Adrenal gland (tissue), 12 donors: Measurements from ENCODE around the gene SCN4A. TPM values are rescaled to one million over a fixed set of nuclear protein-coding genes. Genes with fewer than 3 reads are reported as not detected.
A peak's percentile ranks its signal among the peaks of the same experiment; 100 is the strongest.

Experiments used
- DNase-seq, 7 donors: peaks; one replicate each; pipeline ENCODE4 v3.0.0-alpha.2; 2019 to 2020
- H3K27ac ChIP-seq, 5 donors: fragments of 200-600 bp; sonication (generic) in 4 of 5; 1 replicate in 3 of 5; 2 replicates in 2 of 5; pipeline versions ENCODE4 v1.5.1 to v1.8.0; 2016 to 2020; ENCODE audit warnings: mild to moderate bottlenecking in 1 of 5
- H3K27me3 ChIP-seq: fragments of 200-600 bp; 2 replicates; pipeline ENCODE4 v1.8.0; 2021
- H3K36me3 ChIP-seq, 2 donors: fragments of 200-600 bp; replicated peaks in 1 of 2; 1 replicate in 1 of 2; 2 replicates in 1 of 2; pipeline versions ENCODE4 v1.5.1 to v1.8.0; 2018 to 2022
- H3K4me1 ChIP-seq, 2 donors: fragments of 200-600 bp; replicated peaks in 1 of 2; 1 replicate in 1 of 2; 2 replicates in 1 of 2; pipeline versions ENCODE4 v1.5.1 to v1.8.0; 2018 to 2021
- H3K4me3 ChIP-seq, 4 donors: fragments of 200-600 bp; sonication (generic) in 3 of 4; one replicate each; pipeline ENCODE4 v1.5.1; 2016 to 2018
- H3K9me3 ChIP-seq, 3 donors: fragments of 200-600 bp; sonication (generic) in 1 of 3; replicated peaks in 1 of 3; 1 replicate in 2 of 3; 2 replicates in 1 of 3; pipeline versions ENCODE4 v1.5.1 to v1.8.0; 2016 to 2021
- POLR2A ChIP-seq, 2 donors: fragments of 450-650 bp; IDR thresholded peaks; one replicate each; pipeline ENCODE4 v1.6.1; 2017; ENCODE audit warnings: antibody characterized with exemption in 2 of 2, mild to moderate bottlenecking in 2 of 2, moderate library complexity in 1 of 2
- WGBS, 4 donors: extraction: QIAGEN DNeasy Blood & Tissue Kit in 2 of 4; methylation state at CpG; one replicate each; pipeline versions ENCODE4 v1.1.5 to v1.1.7; 2013 to 2017; 5-methylcytosine and 5-hydroxymethylcytosine counted together
- intact Hi-C, 2 donors: fragments of 100-400 bp; cut with DNase I; formaldehyde crosslinking; loops; one replicate each; pipeline versions ENCODE4 v1.14.1 to v1.15.0; 2022 to 2023
- polyA plus RNA-seq, 3 donors: library from polyadenylated mRNA; stranded (reverse); fragments of 200-250 nt in 2 of 3; fragments of 350-450 nt in 1 of 3; fragmentation: Illumina TruSeq in 1 of 3; extraction: RNeasy Lipid Tissue Mini Kit (QIAGEN cat#74804) in 1 of 3; gene quantifications; one replicate each; pipeline ENCODE4 v1.2.3, GENCODE V29; 2013 to 2014
- total RNA-seq, 9 donors: library from RNA; depleted of rRNA in 4 of 9; stranded (reverse); fragments of >200 nt in 4 of 9; fragments of 120-200 nt in 1 of 9; fragmentation: NEBNext Ultra II Directional in 1 of 9; extraction: Animal tissue kit (Norgen Biotek cat#: 25700) in 1 of 9; gene quantifications; one replicate each; pipeline versions ENCODE4 v1.1.0 to v1.2.4, GENCODE V29; 2013 to 2023
- TF ChIP-seq, protein P1 (sequence below), 6 experiments: fragments of 450-650 bp in 4 of 6; fragments of 200-600 bp in 2 of 6; sonication (generic) in 1 of 6; IDR thresholded peaks; 1 replicate in 5 of 6; 2 replicates in 1 of 6; pipeline versions ENCODE4 v1.5.1 to v1.8.0; 2016 to 2021; ENCODE audit warnings: antibody characterized with exemption in 6 of 6, mild to moderate bottlenecking in 2 of 6, moderate library complexity in 1 of 6
- donor health status: healthy with polysubstance abuse.
- donor health status: Bipolar disorder and iron deficiency.
- donor health status: DM: yes; HTN: yes; CAD: no.
- donor health status: DM: no; HTN: no; CAD: no.
- donor health status: DM: no; HTN: no; CAD: no.
- donor health status: DM: yes; HTN: yes; CAD: no.

SCN4A gene
- total and polyA plus RNA-seq, 12 donors = 0.30 to 4.2 (median 1.5) TPM

DNA sequence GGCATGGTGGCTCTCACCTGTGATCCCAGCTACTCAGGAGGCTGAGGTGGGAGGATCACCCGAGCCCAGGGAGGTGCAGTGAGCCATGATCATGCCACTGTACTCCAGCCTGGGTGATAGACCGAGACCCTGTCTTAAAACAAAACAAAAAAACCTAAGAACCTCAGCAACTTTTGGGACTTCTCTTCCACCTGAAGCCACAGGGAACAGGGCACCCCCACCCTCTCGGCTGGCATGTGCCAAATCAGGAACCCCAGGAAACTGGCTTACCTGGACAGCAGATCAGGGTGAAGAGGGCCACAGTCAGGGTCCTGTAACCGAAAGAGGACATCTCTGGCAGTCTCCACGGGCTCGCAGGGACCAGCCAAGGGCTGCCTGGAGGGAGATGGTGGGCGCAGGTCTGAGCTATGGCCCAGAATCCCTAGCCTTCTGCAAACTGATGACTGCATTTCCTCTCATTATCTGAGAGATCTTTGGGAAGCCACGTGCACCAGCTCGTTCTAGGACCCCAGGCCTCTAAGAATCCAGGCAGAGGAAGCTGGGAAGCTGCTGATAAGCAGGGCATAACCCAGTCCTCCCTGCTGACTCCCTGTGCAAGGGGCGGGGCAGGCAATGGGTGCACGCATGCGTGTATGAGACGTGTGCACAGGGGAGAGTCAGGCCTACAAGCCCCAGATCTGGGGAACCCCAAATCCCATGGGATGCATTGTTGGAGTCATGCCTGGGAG is 33.8 kb upstream of the SCN4A start:
- H3K36me3 ChIP-seq = no peaks in the 10 kb centered on the region
- TF ChIP-seq POLR2A (IDR thresholded peaks at IDR 0.05) = peak in 1 of 2 donors; percentile 13
- TF ChIP-seq, protein P1, sequence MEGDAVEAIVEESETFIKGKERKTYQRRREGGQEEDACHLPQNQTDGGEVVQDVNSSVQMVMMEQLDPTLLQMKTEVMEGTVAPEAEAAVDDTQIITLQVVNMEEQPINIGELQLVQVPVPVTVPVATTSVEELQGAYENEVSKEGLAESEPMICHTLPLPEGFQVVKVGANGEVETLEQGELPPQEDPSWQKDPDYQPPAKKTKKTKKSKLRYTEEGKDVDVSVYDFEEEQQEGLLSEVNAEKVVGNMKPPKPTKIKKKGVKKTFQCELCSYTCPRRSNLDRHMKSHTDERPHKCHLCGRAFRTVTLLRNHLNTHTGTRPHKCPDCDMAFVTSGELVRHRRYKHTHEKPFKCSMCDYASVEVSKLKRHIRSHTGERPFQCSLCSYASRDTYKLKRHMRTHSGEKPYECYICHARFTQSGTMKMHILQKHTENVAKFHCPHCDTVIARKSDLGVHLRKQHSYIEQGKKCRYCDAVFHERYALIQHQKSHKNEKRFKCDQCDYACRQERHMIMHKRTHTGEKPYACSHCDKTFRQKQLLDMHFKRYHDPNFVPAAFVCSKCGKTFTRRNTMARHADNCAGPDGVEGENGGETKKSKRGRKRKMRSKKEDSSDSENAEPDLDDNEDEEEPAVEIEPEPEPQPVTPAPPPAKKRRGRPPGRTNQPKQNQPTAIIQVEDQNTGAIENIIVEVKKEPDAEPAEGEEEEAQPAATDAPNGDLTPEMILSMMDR (IDR thresholded peaks at IDR 0.05) = no peak
- peak overlapping the region in 2 of 5 donors; percentile 5 to 46 for H3K27ac ChIP-seq
- intact Hi-C loops = loop anchor here in 1 of 2 donors (10.0 kb wide), 1 partner anchor 82 kb away; no protein-coding TSS in a partner anchor
- WGBS, 4 donors = 67 to 82% (median 74%) methylated on average over 5 to 13 of the region's 13 CpGs
- H3K9me3 ChIP-seq = no peaks in the 10 kb centered on the region
- no peaks in the 10 kb centered on the region for H3K27me3 ChIP-seq
- H3K4me1 ChIP-seq = peaks cover 3 to 34% of the 10 kb centered on the region in 2 donors
- peak in 6 of 7 donors; percentile 44 to 78 (median 57) for DNase-seq
- H3K4me3 ChIP-seq = no peak overlapping the region

DNA sequence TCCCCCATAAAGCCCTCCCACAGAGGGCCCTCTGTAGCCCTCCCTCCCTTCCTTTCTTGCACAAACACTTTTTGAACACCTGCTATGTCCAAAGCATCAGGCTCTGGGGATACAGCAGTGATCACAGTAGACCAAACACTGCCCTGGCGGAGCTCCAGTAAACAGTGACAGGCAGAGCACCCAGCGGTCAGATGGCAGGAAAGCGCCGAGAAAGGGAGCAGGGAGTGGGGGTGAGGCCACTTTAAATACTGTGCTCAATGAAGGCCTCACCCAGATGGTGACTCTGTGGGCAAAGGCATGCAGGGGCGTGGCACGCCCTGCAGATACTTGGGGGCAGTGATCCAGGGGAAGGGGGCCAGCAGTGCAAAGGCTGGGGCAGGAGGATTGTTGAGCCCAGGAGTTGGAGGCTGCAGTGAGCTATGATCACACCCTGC is 33.0 kb upstream of the SCN4A start:
- TF ChIP-seq POLR2A (IDR thresholded peaks at IDR 0.05) = no peak
- TF ChIP-seq, protein P1 (IDR thresholded peaks at IDR 0.05) = no peak
- WGBS, 4 donors = 54 to 67% (median 59%) methylated on average over 5 to 6 of the region's 6 CpGs
- Histone ChIP-seq H3K4me3 (no peak overlapping the region), H3K27ac (no peak overlapping the region), H3K9me3 (no peaks in the 10 kb centered on the region), H3K27me3 (no peaks in the 10 kb centered on the region), H3K4me1 (peaks cover 3 to 34% of the 10 kb centered on the region in 2 donors), H3K36me3 (no peaks in the 10 kb centered on the region)
- DNase-seq = peak in 5 of 7 donors; percentile 13 to 56 (median 23)
- intact Hi-C loops = loop anchor here in 1 of 2 donors (10.0 kb wide), 1 partner anchor 81 kb away; no protein-coding TSS in a partner anchor

DNA sequence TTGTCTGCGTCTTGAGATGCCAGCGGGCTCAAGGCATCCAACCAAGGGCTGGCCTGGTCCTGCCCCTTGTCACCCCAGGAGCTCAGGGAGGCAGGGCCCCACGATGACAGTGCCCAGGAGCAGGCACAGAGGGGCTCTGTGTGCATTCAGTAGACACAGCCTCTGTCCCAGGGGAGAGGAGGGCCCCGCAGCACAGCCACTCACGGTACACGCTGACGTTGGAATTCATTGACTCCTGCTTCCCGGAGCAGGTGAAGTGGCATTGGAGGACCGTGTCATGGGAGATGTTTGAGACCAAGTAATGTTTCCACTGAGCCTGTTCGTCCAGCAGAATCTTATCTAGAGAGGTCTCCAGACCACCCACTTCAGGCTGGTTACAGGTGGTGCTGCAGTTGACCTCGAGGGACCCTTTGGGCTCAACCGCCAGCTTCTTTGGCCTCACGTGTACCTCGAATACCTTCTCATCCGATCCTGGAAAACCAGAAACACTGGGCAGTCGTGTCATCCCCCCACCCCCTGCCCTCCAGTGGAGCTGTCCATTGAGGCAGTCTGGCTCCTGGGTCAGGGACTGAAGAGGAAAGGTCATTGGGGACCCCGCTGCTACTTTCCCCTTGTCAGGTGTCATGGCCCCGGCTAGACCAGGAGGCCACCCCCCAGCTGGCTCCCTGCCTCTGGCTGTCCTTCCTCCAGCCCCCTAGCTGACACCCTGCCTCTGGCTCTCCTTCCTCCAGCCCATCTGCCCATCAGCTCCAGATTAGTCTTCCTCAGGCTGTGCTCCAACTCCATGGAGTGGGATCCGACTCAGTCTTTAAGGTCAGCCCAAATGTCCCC is 32.4 kb upstream of the SCN4A start:
- WGBS, 4 donors = 66 to 87% (median 79%) methylated on average over 8 to 19 of the region's 19 CpGs
- H3K27me3 ChIP-seq = no peaks in the 10 kb centered on the region
- H3K4me1 ChIP-seq = peaks cover 3 to 34% of the 10 kb centered on the region in 2 donors
- no peak overlapping the region for H3K4me3 ChIP-seq
- TF ChIP-seq, protein P1 (IDR thresholded peaks at IDR 0.05) = no peak
- TF ChIP-seq POLR2A (IDR thresholded peaks at IDR 0.05) = no peak
- no peak overlapping the region for H3K27ac ChIP-seq
- intact Hi-C loops = loop anchor here in 1 of 2 donors (10.0 kb wide), 1 partner anchor 80 kb away; no protein-coding TSS in a partner anchor
- H3K9me3 ChIP-seq = no peaks in the 10 kb centered on the region
- DNase-seq = peak in 4 of 7 donors; percentile 1 to 42 (median 9)
- no peaks in the 10 kb centered on the region for H3K36me3 ChIP-seq
